ENCODE data around the gene MCEE.

DNA sequence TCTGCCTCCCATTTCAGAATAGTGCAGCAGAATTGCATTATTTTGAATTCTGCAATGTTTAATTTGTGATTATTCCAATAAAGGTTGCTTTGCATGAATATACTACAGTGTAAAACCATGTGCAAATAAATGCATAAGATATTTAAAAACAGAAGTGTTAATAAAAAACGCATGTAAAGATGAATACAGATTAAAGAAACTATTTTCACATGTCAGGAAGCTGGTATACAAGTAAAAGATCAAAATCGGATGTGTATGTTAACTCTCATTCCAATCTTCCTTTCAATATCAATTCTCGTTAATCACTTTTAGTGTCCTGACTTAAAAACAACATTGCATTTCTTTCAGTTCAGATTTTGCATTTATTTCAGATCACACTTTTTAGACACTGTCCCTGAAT is 3.1 kb downstream of the MCEE start:
- TF ChIP-seq EZH2phosphoT487 (IDR thresholded peaks at IDR 0.05; ENCODE audit: insufficient read depth, low read depth) (no peak), EZH2 (IDR thresholded peaks at IDR 0.05; ENCODE audit: insufficient read depth, poor library complexity, severe bottlenecking) (no peak)
